Measurements from ENCODE around the gene USP9Y.
"Not testable (repeated sequence)": the region's sequence is repeated elsewhere in the genome, so short reads cannot be mapped to it uniquely, and the experiment has no call there.

USP9Y gene

GRCh38 chrY:12701181-12701695, at the start of gene USP9Y:
USP9Y (plus strand) TSS chrY:12701231; CDS start chrY:12709448, 8,217 bp downstream.
- no peak for DNase-seq (ENCODE audit: low read depth)

- no peak for DNase-seq (ENCODE audit: low read depth)
These were observed 49.4 kb upstream of the USP9Y start for GRCh38 chrY:12651621-12652036.

- peak; percentile 62 for DNase-seq (ENCODE audit: low read depth)
These were observed 39.0 kb upstream of the USP9Y start for GRCh38 chrY:12661745-12662681.

GRCh38 chrY:12662745-12663591, 38.1 kb upstream of the USP9Y start:
- peak; percentile 37 for DNase-seq (ENCODE audit: low read depth)

- not testable (repeated sequence) for DNase-seq (ENCODE audit: low read depth)
These were observed 37.2 kb upstream of the USP9Y start for GRCh38 chrY:12663845-12664244.

GRCh38 chrY:12678111-12678510, 22.9 kb upstream of the USP9Y start:
- DNase-seq (ENCODE audit: low read depth), result no peak

GRCh38 chrY:12681535-12681934, 19.5 kb upstream of the USP9Y start:
- no peak for DNase-seq (ENCODE audit: low read depth)

GRCh38 chrY:12688337-12688736, 12.7 kb upstream of the USP9Y start:
- DNase-seq (ENCODE audit: low read depth), result no peak

GRCh38 chrY:12700087-12700486, 944 bp upstream of the USP9Y start:
- DNase-seq (ENCODE audit: low read depth), result no peak

GRCh38 chrY:12702174-12702573, 1.1 kb downstream of the USP9Y start:
- no peak for DNase-seq (ENCODE audit: low read depth)

- DNase-seq (ENCODE audit: low read depth), result no peak
These were observed 9.4 kb downstream of the USP9Y start for GRCh38 chrY:12710460-12710859.

- no peak for DNase-seq (ENCODE audit: low read depth)
These were observed 14.3 kb downstream of the USP9Y start for GRCh38 chrY:12715376-12715775.

GRCh38 chrY:12729746-12730145, 28.7 kb downstream of the USP9Y start:
- no peak for DNase-seq (ENCODE audit: low read depth)

GRCh38 chrY:12733625-12734024, 32.6 kb downstream of the USP9Y start:
- peak; percentile 35 for DNase-seq (ENCODE audit: low read depth)

- no peak for DNase-seq (ENCODE audit: low read depth)
These were observed 33.0 kb downstream of the USP9Y start for GRCh38 chrY:12734051-12734450.

GRCh38 chrY:12741414-12741813, 40.4 kb downstream of the USP9Y start:
- DNase-seq (ENCODE audit: low read depth), result no peak

GRCh38 chrY:12742725-12743124, 41.7 kb downstream of the USP9Y start:
- DNase-seq (ENCODE audit: low read depth), result no peak

- no peak for DNase-seq (ENCODE audit: low read depth)
These were observed 43.1 kb downstream of the USP9Y start for GRCh38 chrY:12744091-12744490.

- no peak for DNase-seq (ENCODE audit: low read depth)
These were observed 48.3 kb downstream of the USP9Y start for GRCh38 chrY:12749293-12749692.

- no peak for DNase-seq (ENCODE audit: low read depth)
These were observed 51.8 kb downstream of the USP9Y start for GRCh38 chrY:12752856-12753255.

- DNase-seq (ENCODE audit: low read depth), result no peak
These were observed 55.0 kb downstream of the USP9Y start for GRCh38 chrY:12756021-12756420.

- DNase-seq (ENCODE audit: low read depth), result no peak
These were observed 64.9 kb downstream of the USP9Y start for GRCh38 chrY:12765976-12766375.

- DNase-seq (ENCODE audit: low read depth), result no peak
These were observed 83.5 kb downstream of the USP9Y start for GRCh38 chrY:12784521-12784920.

Data from activated T-cell treated with anti-CD3 and anti-CD28 coated beads for 48 hours (primary cell).